ENCODE data around the gene TMEM94.
A peak's percentile ranks its signal among the peaks of the same experiment; 100 is the strongest.
"Not testable (repeated sequence)": the region's sequence is repeated elsewhere in the genome, so short reads cannot be mapped to it uniquely, and the experiment has no call there.

Gene TMEM94

GRCh38 chr17:75456417-75457046 is at the start of gene TMEM94:
Gene TMEM94, plus strand, starts transcription at chr17:75456635. Its CDS starts 15,271 bp downstream, at chr17:75471906.
- peak; percentile 97 for DNase-seq

GRCh38 chr17:75407655-75408352 is 48.6 kb upstream of the TMEM94 start:
- no peak for DNase-seq

- DNase-seq, result no peak
Observed at GRCh38 chr17:75410141-75410540, 46.3 kb upstream of the TMEM94 start.

GRCh38 chr17:75411328-75412067 is 44.9 kb upstream of the TMEM94 start:
- no peak for DNase-seq

DNA sequence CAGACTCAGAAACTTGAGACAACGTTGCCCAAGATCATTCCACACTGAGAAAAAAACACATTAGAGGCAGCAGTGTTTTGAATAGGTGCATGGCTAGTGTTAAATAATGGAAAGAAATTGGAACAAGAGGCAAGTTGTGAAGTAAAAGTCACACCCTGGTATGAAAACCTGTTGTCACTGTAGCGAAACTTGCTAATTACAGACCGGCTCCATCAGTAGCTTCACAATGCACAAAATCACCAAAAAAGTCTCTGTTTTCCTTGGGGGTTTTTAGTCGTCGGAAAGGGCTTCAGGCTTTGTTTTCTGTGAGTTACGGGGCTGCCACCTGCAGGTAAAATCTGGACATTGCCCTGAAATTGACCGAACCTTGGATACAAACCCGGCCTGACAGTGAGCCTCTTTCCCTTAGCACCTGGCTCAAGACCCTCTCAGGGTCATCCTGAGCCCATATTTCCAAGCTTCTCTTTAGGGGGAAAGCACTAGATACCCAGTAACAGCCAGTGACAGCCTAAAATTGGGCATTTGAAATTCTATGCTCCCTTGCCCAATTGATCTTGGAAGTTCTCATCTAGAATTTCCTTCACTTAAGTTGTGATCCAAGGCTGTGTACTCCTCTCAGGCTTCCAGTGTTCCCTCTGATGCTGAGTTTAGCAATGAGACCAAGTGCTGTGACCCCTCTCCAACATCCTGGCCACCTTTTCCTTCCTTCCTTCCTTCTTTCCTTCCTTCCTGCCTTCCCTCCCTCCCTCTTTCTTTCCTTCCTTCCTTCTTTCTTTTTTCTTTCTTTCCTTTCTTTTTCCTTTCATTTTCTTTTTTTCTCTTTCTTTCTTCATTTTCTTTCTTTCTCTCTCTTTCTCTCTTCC is 43.7 kb upstream of the TMEM94 start:
- DNase-seq, result peak; percentile 61

DNA sequence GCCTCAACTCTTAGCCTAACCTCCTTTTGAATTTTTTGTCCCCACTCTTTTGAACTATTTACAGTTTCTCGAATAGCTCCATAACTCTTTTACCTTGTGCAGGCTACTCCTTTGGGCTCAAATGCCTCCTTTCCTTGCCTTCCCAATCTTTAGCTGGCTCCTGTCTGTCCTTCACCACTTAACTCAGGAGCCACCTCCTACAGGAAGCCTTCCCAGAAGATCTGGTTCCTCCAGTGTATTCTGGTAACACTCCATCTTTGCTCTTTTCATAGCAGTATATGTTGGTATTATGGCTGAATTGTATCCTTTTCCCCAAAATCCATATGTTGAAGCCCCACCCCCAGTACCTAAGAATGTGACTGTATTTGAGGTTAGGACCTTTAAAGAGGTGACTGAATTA is 41.9 kb upstream of the TMEM94 start:
- DNase-seq, result no peak

- no peak for DNase-seq
Observed at GRCh38 chr17:75416006-75416405, 40.4 kb upstream of the TMEM94 start.

DNA sequence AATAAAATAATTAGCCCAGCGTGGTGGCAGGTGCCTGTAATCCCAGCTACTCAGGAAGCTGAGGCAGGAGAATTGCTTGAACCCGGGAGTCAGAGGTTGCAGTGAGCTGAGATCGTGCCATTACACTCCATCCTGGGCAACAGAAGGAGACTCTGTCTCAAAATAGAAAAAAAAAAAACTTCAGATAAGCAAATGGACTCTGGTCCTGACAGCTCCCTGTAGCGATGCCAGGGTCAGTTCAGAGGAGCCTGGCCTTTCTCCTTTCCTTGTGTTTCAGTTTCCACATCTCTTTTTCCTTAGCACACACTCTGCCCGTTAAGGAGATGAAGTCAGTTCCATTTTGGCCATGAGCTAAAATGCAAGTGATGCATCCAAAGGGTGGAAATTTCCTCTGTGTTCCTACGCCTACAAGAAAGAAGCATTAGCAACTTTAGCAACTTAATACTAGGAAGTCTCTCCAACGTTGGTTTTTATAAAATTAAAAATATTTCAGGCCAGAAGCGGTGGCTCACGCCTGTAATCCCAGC is 39.3 kb upstream of the TMEM94 start:
- no peak for DNase-seq

- peak; percentile 50 for DNase-seq
Observed at GRCh38 chr17:75418531-75418930, 37.9 kb upstream of the TMEM94 start.

DNA sequence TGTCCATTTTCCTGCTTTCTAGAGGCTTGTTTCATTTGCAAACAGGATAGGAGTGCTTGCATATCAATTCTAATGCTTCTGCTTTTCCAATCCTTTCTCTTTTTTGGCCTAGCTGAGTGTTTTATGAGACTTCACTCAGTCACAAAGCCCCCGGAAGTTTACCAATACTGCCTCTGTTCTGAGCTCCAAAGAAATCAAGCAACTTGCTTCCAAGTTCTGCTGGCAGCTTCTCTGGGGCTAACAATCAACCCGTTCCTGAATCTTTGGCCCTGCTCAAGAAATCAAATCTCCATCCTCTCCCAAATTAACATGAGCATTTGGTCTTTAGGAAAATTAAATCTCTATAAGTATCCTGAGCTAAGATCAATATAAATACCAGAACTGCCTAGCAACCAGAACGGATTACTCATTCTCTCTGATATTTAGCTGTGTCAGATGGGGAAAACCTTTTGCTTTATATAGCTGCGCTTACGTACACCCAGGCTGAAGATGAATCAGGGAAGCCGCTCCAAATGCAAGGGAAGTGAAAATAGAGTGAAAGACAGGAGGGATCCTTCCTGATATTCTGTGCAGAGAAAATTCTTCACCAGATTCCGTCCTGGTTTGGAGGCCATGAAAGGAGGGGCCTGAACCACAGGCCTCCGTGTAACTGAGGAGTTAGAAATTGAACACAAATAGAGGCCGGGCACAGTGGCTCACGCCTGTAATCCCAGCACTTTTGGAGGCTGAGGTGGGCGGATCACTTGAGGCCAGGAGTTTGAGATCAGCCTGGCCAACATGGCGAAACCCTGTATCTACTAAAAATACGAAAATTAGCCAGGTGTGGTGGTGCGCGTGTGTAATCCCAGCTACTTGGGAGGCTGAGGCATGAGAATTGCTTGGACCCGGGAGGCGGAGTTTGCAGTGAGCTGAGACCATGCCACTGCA is 27.6 kb upstream of the TMEM94 start:
- peak; percentile 88 for DNase-seq

DNA sequence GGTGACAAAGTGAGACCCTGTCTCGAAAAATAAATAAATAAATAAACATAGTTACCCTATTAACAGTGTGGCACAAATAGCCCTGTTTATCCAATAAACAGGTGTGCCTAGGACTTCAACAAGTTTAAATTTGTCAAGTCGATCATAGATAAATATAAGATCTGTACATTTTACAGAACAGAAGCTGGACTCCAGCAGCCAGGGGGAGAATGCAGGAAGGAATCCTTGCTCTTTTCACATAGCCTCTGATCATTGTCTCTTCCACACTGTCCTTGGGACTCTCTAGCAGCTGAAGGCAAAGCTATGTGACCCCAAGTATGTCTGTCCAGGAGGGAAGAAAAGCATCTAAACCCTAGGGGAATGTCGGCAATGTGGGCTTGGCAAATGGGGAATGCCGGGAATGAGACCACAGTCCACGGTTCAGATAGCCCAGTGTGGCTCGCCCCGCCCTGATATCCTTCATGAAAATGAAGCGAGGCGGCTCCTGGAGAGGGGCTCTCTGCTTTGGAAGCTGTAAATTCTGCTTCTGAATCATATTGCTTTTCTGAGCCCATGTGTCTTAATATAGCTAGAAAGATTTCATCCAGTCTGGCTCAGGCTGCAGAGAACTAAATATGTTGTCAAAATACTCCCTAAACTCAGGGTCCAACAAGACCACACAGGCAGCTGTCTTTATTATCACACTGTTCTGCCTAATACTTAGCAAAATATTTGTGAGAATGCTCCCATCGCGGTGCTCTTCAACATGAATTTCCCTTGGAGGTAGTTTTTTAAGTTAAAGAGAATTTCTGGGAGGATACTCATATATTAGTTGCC is 26.1 kb upstream of the TMEM94 start:
- DNase-seq, result no peak

- DNase-seq, result no peak
Observed at GRCh38 chr17:75433218-75433783, 23.1 kb upstream of the TMEM94 start.

- DNase-seq, result not testable (repeated sequence)
Observed at GRCh38 chr17:75434433-75434832, 22.0 kb upstream of the TMEM94 start.

- not testable (repeated sequence) for DNase-seq
Observed at GRCh38 chr17:75437404-75437803, 19.0 kb upstream of the TMEM94 start.

GRCh38 chr17:75439287-75439686 is 17.1 kb upstream of the TMEM94 start:
- no peak for DNase-seq

GRCh38 chr17:75440738-75441448 is 15.5 kb upstream of the TMEM94 start:
- no peak for DNase-seq

DNA sequence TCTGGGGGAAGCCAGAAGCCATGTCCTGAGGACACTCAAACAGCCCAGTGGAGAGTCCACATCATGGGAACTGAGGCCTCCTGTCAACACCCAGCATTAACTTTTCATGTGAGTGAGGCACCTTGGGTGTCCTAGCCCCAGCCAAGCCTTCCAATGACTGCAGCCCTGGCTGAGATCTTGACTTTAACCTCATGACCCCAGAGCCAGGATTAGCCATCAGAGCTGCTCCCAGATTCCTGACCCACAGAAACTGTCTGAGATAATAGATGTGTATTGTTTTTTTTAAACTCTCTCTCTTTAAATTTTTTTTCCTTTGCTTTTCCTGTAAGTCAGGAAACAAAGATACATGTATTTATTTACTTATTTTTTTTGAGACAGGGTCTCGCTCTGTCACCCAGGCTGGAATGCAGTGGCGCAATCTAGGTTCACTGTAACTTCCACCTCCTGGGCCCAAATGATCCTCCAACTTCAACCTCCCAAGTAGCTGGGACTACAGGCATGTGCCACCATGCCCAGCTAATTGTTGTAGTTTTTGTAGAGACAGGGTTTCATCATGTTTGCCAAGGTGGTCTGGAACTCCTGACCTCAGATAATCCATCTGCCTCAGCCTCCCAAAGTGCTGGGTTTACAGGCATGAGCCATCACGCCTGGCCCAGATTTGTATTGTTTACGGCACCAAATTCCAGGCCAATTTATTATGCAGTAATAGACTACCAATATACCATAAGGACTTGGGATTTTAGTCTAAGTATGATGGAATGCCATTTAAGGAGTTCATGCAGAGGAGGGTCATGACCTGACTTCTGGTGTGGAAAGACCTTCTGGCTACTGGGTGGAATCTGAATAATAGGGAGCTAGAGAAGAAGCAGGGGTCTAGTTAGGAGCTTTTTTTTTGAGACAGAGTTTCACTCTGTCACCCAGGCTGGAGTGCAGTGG is 14.0 kb upstream of the TMEM94 start:
- no peak for DNase-seq

- DNase-seq, result no peak
Observed at GRCh38 chr17:75445296-75445695, 11.1 kb upstream of the TMEM94 start.

All from MV-4-11 (cell line).